ENCODE results near the gene NCOA1.

DNA sequence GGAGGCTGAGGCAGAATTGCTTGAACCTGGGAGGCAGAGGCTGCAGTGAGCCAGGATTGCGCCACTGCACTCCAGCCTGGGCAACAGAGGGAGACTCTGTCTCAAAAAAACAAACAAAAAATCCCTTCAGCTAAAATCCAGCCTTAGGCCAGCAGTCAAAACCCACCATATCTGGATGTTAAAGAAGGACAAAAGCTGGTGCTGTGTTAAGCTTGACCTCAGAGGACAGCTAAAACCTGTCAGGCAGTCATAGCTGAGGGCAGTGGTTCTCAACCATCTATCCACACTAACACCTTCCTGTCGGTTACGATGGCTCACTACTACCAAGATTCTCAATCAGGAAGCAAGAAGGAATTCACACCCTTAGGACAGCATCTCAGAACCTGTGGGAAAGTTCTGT, 292.6 kb downstream of the NCOA1 start:
- TF ChIP-seq, protein P1, sequence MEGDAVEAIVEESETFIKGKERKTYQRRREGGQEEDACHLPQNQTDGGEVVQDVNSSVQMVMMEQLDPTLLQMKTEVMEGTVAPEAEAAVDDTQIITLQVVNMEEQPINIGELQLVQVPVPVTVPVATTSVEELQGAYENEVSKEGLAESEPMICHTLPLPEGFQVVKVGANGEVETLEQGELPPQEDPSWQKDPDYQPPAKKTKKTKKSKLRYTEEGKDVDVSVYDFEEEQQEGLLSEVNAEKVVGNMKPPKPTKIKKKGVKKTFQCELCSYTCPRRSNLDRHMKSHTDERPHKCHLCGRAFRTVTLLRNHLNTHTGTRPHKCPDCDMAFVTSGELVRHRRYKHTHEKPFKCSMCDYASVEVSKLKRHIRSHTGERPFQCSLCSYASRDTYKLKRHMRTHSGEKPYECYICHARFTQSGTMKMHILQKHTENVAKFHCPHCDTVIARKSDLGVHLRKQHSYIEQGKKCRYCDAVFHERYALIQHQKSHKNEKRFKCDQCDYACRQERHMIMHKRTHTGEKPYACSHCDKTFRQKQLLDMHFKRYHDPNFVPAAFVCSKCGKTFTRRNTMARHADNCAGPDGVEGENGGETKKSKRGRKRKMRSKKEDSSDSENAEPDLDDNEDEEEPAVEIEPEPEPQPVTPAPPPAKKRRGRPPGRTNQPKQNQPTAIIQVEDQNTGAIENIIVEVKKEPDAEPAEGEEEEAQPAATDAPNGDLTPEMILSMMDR (conservative IDR thresholded peaks at IDR 0.05; ENCODE audit: low read length) = no peak
- TF ChIP-seq EZH2phosphoT487 (IDR thresholded peaks at IDR 0.05; ENCODE audit: borderline replicate concordance, low read depth, low read length) = no peak

Measured in OCI-LY7 (cell line).